Measurements from ENCODE around the gene IPCEF1. TPM values are rescaled to one million over a fixed set of nuclear protein-coding genes. Genes with fewer than 3 reads are reported as not detected.
A peak's percentile ranks its signal among the peaks of the same experiment; 100 is the strongest.

The IPCEF1 gene
- total RNA-seq, 1 donor, result 0.36 TPM

- no peaks in the 10 kb centered on the region for H3K79me2 ChIP-seq (ENCODE audit: insufficient read depth, low read length)
- no peak for TF ChIP-seq CTCF (IDR thresholded peaks at IDR 0.05; ENCODE audit: extremely low read depth, low read depth, low read length)
- no peak overlapping the region for H3K4me2 ChIP-seq (ENCODE audit: insufficient read depth, low read length)
- no peak overlapping the region for H2AFZ ChIP-seq (ENCODE audit: low read length)
- no peak for DNase-seq (ENCODE audit: insufficient read length, low spot score, missing footprints)
- H3K4me1 ChIP-seq (ENCODE audit: insufficient read depth, low read length), result no peaks in the 10 kb centered on the region
- no peaks in the 10 kb centered on the region for H3K27me3 ChIP-seq (ENCODE audit: insufficient read depth, low read length)
- H3K9me3 ChIP-seq (ENCODE audit: low read depth, low read length), result no peaks in the 10 kb centered on the region
- no peaks in the 10 kb centered on the region for H3K36me3 ChIP-seq (ENCODE audit: insufficient read depth, low read length)
- no peaks in the 10 kb centered on the region for H4K20me1 ChIP-seq (ENCODE audit: insufficient read depth, low read length)
- no peak overlapping the region for H3K27ac ChIP-seq (ENCODE audit: low read depth, low read length)
- no peak overlapping the region for H3K4me3 ChIP-seq (ENCODE audit: insufficient read depth, low read length)
Measured at GRCh38 chr6:154350293-154350692, 6.3 kb downstream of the IPCEF1 start.

GRCh38 chr6:154347981-154348380 lies 8.6 kb downstream of the IPCEF1 start:
- Histone ChIP-seq H3K27me3 (ENCODE audit: insufficient read depth, low read length) (no peaks in the 10 kb centered on the region), H4K20me1 (ENCODE audit: insufficient read depth, low read length) (no peaks in the 10 kb centered on the region), H2AFZ (ENCODE audit: low read length) (no peak overlapping the region), H3K27ac (ENCODE audit: low read depth, low read length) (no peak overlapping the region), H3K4me3 (ENCODE audit: insufficient read depth, low read length) (no peak overlapping the region), H3K4me2 (ENCODE audit: insufficient read depth, low read length) (no peak overlapping the region), H3K9me3 (ENCODE audit: low read depth, low read length) (no peaks in the 10 kb centered on the region), H3K4me1 (ENCODE audit: insufficient read depth, low read length) (no peaks in the 10 kb centered on the region), H3K79me2 (ENCODE audit: insufficient read depth, low read length) (no peaks in the 10 kb centered on the region), H3K36me3 (ENCODE audit: insufficient read depth, low read length) (no peaks in the 10 kb centered on the region)
- DNase-seq (ENCODE audit: insufficient read length, low spot score, missing footprints), result no peak
- TF ChIP-seq CTCF (IDR thresholded peaks at IDR 0.05; ENCODE audit: extremely low read depth, low read depth, low read length), result no peak

GRCh38 chr6:154345811-154346210 lies 10.8 kb downstream of the IPCEF1 start:
- no peaks in the 10 kb centered on the region for H3K9me3 ChIP-seq (ENCODE audit: low read depth, low read length)
- H3K36me3 ChIP-seq (ENCODE audit: insufficient read depth, low read length), result no peaks in the 10 kb centered on the region
- H4K20me1 ChIP-seq (ENCODE audit: insufficient read depth, low read length), result no peaks in the 10 kb centered on the region
- no peaks in the 10 kb centered on the region for H3K27me3 ChIP-seq (ENCODE audit: insufficient read depth, low read length)
- no peak for DNase-seq (ENCODE audit: insufficient read length, low spot score, missing footprints)
- H3K4me2 ChIP-seq (ENCODE audit: insufficient read depth, low read length), result no peak overlapping the region
- no peaks in the 10 kb centered on the region for H3K79me2 ChIP-seq (ENCODE audit: insufficient read depth, low read length)
- H3K27ac ChIP-seq (ENCODE audit: low read depth, low read length), result no peak overlapping the region
- TF ChIP-seq CTCF (IDR thresholded peaks at IDR 0.05; ENCODE audit: extremely low read depth, low read depth, low read length), result no peak
- H3K4me3 ChIP-seq (ENCODE audit: insufficient read depth, low read length), result no peak overlapping the region
- no peaks in the 10 kb centered on the region for H3K4me1 ChIP-seq (ENCODE audit: insufficient read depth, low read length)
- H2AFZ ChIP-seq (ENCODE audit: low read length), result no peak overlapping the region

- Histone ChIP-seq H3K4me3 (ENCODE audit: insufficient read depth, low read length) (no peak overlapping the region), H3K27ac (ENCODE audit: low read depth, low read length) (no peak overlapping the region), H2AFZ (ENCODE audit: low read length) (no peak overlapping the region), H4K20me1 (ENCODE audit: insufficient read depth, low read length) (no peaks in the 10 kb centered on the region), H3K79me2 (ENCODE audit: insufficient read depth, low read length) (no peaks in the 10 kb centered on the region), H3K36me3 (ENCODE audit: insufficient read depth, low read length) (no peaks in the 10 kb centered on the region), H3K9me3 (ENCODE audit: low read depth, low read length) (no peaks in the 10 kb centered on the region), H3K4me1 (ENCODE audit: insufficient read depth, low read length) (no peaks in the 10 kb centered on the region), H3K27me3 (ENCODE audit: insufficient read depth, low read length) (no peaks in the 10 kb centered on the region), H3K4me2 (ENCODE audit: insufficient read depth, low read length) (no peak overlapping the region)
- peak; percentile 49 for TF ChIP-seq CTCF (IDR thresholded peaks at IDR 0.05; ENCODE audit: extremely low read depth, low read depth, low read length)
- no peak for DNase-seq (ENCODE audit: insufficient read length, low spot score, missing footprints)
Measured at GRCh38 chr6:154343473-154344308, 12.9 kb downstream of the IPCEF1 start.

All from osteoblast (primary cell).